HCT116 (cell line): ENCODE data around the gene FNDC3B.

ENCODE experiments used
- CTCF ChIP-seq, 3 experiments: fragments of 200-600 bp in 1 of 3; sonication (generic) in 1 of 3; IDR thresholded peaks in 2 of 3; conservative IDR thresholded peaks in 1 of 3; 2 replicates each; pipeline ENCODE4 v1.5.1; 2012 to 2017; ENCODE audit warnings: low read depth in 2 of 3, low read length in 2 of 3, antibody characterized with exemption in 1 of 3, borderline replicate concordance in 1 of 3, control low read depth in 1 of 3, mild to moderate bottlenecking in 1 of 3, mixed read lengths in 1 of 3, mixed run types in 1 of 3, moderate library complexity in 1 of 3; ENCODE audit not compliant: insufficient read depth in 1 of 3
- EZH2phosphoT487 ChIP-seq: fragments of 200-600 bp; IDR thresholded peaks from 2 replicates; pipeline ENCODE4 v1.6.1; 2018; ENCODE audit warnings: antibody characterized with exemption, borderline replicate concordance
- FOSL1 ChIP-seq: IDR thresholded peaks from 2 replicates; pipeline ENCODE4 v1.6.1; 2012; ENCODE audit warnings: low read depth
- POLR2A ChIP-seq: IDR thresholded peaks from 2 replicates; pipeline ENCODE4 v1.7.0; 2011; ENCODE audit warnings: borderline replicate concordance; ENCODE audit not compliant: insufficient read depth, insufficient read length; ENCODE audit errors: extremely low read depth
- POLR2AphosphoS5 ChIP-seq: IDR thresholded peaks from 2 replicates; pipeline ENCODE4 v1.6.1; 2011; ENCODE audit warnings: mild to moderate bottlenecking, low read depth, low read length, moderate library complexity
- RAD21 ChIP-seq: IDR thresholded peaks from 2 replicates; pipeline ENCODE4 v1.6.1; 2012; ENCODE audit warnings: low read depth, mild to moderate bottlenecking
- REST ChIP-seq: IDR thresholded peaks from 2 replicates; pipeline ENCODE4 v1.6.1; 2012; ENCODE audit warnings: low read depth
- ZNF274 ChIP-seq: fragments of 200-500 bp; sonication (Bioruptor generic); IDR thresholded peaks from 2 replicates; pipeline ENCODE4 v1.6.1; 2014; ENCODE audit warnings: mild to moderate bottlenecking, low read depth, low read length, inconsistent platforms

GRCh38 chr3:172180473-172180872, 141.1 kb downstream of the FNDC3B start:
- TF ChIP-seq REST (no peak), CTCF (IDR thresholded peaks at IDR 0.05 in 2 of 3, conservative IDR thresholded peaks at IDR 0.05 in 1 of 3; ENCODE audit: borderline replicate concordance in 1 of 3, insufficient read depth in 1 of 3, low read depth in 2 of 3, low read length in 2 of 3) (no peak), RAD21 (no peak), ZNF274 (no peak), EZH2phosphoT487 (no peak), POLR2AphosphoS5 (no peak), POLR2A (no peak), FOSL1 (no peak)
